GM19238 (cell line): ENCODE measurements around the gene MAP1LC3A.
"Not testable (repeated sequence)": the region's sequence is repeated elsewhere in the genome, so short reads cannot be mapped to it uniquely, and the experiment has no call there.

Source experiments
- DNase-seq: peaks from one replicate; pipeline ENCODE4 v3.0.0; 2011; ENCODE audit warnings: low spot score; ENCODE audit not compliant: insufficient read length

The MAP1LC3A gene

DNA sequence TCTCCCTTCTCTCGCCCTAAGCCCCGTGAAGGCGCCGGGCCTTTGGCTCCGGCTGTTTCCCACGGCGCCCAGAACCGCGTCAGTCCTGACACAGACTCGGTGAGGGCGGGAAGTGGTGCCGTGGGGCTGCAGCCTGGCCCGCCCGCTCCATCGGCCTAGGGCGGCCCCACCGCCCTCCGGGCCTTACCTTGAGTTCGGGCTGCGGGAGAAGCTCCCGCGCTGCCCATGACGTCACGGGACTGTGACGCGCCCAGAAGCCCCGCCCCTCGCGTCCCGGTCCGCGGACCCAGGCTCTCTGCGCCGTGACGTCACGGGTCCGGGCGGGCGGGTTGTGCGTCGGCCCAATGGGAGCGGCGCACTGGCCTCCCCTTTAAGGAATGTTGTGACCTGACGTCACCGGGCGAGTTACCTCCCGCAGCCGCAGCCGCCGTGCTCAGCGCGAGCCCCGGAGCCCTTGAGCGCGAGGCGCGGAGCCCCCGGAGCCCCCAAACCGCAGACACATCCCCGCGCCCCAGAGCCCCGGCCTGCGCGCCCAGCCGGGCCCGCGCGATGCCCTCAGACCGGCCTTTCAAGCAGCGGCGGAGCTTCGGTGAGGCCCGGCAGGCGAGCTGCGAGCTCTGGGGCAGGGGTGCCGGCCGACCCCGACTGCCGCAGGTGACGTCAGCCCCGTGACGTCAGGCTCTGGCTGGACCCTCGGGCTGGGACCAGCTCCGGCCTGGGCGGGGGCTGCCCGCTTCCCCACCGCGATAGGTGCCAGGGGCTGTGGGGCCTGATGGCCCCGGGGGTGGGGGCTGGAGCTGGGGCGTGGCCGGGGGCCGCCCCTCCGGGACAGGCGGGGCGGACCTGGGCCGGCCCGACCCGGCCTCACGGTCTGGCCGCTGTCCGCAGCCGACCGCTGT lies at the start of gene MAP1LC3A:
MAP1LC3A (plus strand) TSS at position 399 of the 899 bp plus-strand sequence; CDS start at position 550, 151 bp downstream.
- DNase-seq: peak; percentile 87

DNA sequence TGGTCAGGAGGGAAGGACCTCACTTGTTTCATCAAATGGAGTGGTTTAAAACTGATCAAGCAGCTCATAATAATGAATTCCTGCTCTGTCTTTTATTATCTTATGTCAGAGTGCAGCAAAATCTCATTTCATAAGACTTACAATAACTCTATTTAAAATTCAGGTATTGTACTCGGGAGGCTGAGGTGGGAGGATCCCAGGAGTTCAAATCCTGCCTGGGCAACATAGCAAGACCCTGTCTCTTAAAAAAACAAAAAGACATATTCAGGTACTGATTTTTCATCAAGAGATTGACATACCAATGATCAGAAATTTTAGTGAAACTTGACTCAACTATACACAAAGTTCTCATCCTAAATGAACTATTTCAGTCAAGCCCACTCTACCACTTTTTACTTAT lies 47.9 kb upstream of the MAP1LC3A start:
- DNase-seq: no peak

DNA sequence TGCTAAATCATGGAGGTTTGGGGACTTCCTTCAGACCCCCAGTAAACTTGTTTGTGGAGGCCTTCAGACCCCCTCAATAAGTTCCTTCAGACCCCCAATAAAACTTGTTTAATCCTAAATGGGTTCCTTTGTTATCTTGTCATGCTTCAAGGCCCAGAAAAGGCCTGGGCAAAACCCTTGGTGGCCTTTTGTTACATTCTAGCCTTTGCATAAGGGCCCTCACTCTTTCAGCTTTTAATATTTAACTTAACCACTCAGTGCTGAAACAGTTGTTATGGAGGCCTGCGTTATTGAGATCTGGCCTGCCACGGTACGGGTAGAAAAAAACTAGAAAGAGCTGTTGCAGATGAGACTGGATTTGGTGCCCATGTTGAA lies 46.6 kb upstream of the MAP1LC3A start:
- DNase-seq: no peak

DNA sequence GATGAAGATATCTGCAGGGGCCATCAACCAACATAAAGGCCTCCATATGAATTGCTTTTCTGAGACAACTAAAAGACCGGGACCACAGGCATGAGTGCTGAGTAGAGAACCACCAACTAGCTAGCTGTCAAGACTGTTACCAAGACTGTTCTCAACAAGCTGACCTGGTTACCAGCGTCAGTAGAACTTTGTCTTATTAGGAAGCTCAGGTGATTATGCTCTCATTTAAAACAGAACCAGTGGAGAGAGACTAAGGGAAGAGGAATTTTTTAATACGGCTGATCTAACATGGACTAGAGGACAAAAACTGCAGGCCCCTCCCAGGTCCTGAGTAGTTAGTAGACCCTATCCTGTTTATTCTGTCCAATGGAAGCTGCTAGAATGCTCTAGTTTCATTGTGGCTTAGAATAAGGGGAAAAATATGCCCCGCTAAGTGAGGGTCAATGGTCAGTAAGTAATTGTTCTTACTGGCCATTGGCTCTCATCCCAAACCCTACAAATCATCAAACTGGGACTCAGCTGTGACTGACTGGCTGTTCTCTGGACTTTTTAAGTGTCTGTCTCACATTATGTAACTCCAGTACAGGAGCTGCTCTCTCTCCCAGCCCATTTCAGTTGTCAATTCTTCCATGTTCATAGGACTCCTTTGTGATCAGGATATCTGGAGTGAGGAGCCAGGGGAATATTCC lies 46.1 kb upstream of the MAP1LC3A start:
- no peak for DNase-seq

DNA sequence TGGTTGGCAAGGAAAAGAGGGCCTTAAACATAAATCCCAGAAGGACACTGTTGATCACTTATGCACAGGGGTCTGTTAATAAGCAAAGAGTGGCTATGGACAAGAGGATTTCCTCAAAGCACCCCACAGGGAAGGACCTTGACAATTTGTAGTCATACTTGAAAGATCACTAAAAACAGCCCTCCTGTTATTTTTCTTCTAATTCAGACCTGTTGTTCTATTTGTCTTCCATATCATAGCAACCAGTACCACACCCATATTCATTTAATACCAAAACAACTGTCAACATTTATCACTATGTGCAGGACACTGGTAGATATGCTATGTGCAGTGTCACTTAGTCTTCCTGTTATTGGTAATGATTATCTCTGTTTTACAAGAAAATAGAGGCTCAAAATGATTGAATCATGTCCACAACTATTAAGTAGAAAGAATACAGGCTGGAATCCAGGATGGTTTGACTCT lies 45.5 kb upstream of the MAP1LC3A start:
- DNase-seq: no peak

DNA sequence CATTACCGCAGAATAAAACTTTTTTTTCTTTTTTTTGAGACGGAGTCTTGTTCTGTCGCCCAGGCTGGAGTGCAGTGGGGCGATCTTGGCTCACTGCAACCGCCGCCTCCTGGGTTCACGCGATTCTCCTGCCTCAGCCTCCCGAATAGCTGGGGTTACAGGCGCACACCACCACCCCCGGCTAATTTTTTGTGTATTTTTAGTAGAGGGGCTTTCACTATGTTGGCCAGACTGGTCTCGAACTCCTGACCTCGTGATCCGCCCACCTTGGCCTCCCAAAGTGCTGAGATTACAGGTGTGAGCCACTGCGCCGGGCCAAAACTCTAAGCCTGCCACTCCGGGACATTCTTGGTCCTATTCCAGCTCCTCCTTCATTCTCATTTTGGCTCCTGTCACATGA lies 44.5 kb upstream of the MAP1LC3A start:
- not testable (repeated sequence) for DNase-seq

DNA sequence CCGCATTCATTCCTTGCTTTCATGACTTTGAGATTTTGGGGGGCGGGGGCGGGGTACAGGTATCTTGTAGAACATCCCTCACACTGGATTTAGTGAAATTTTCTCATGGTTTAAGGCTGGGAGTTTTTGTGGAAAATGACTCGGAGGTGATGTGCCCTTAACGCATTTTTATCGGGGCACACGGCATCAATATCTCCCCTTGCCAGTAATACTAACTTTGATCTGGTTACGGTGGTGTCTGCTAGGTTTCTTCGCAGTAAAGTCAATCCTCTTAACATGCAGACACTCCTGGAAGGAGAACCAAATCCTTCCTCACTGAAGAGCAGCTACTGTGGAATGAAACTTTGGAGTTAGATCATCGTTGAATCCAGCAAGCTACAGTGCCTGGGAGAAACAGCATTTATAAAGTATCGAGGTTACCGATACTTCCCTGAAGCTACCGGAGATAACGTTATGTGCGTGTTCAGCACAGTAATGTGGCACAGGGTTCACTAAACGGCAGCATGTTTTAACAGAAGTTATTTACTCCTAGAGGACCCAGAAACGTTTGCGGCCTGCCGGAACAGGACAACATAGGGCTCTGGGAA lies 43.5 kb upstream of the MAP1LC3A start:
- no peak for DNase-seq

DNA sequence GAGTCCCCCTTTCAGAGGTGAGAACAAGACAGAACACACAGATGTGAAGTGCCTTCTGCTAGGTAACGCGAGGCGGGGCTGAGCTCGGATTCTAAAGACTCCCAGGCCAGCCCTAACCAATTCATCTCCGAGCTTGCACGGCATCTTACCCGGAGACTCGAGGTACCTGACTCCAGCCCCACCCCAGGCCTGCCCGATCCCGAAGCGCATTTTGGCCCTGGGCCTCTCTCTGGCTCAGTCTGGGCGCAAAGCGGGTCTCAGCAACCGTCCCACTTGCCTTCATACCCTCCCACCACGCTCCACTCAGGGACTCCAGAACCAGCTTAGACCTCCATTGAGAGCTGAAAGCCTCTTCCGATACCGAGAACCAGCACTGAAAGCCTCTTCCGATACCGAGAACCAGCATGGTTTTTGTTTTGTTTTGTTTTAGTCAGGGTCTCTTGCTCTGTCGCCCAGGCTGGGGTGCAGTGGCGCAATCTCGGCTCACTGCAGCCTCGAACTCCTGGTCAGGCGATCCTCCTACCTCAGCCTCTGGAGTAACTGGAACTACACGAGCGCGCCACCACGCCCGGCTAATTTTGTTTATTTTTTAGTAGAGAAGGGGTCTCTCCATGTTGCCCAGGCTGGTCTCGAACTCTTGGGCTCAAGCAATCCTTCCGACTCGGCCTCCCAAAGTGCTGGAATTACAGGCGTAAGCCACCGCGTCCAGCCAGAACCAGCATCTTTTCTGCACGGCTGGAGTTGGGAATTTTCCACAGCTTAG lies 42.9 kb upstream of the MAP1LC3A start:
- DNase-seq: peak; percentile 51

DNA sequence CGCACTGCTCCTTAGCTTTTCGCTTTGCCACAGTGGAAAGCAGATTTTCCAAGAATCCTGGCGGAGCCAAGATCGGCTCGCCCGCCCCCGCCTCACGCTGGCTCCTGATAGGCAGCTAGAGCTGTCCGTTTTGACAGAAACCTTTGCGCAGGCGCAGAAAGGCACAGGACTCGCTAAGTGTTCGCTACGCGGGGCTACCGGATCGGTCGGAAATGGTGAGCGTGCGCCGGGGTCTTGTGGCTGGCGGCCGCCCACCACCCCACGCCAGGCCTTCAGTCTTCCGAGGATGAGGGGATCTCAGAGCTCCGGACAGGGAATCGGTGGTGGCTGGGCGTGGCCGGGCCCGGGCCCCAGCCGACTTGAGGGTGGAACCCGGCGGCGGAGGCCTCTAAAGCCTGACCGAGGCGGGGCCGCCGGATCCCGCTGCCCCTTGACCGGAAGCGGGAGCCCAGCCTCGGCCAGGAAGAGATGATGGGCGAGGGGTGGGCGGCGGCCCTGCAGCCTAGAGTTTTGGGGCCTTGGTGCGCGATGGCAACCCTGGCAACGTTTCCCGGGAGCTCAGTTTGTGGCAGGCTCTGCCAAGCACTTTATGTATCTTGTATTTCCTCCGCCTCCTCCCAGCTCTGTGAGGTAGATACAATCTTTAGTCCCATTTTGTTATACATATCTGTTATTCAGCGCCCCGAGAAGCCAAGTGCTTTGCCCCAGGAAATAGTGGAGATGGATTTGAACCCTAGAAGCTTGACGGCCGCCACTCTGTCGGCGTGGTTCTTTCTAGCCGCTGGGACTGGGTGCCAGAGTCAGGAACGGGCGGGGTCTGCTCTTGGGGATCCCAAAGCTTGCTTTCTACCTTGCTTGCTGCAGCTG lies 42.0 kb upstream of the MAP1LC3A start, which contains the start of gene DYNLRB1:
DYNLRB1 (plus strand) TSS at position 176 of the 867 bp plus-strand sequence; CDS start at position 213, 37 bp downstream.
- DNase-seq: peak; percentile 69

DNA sequence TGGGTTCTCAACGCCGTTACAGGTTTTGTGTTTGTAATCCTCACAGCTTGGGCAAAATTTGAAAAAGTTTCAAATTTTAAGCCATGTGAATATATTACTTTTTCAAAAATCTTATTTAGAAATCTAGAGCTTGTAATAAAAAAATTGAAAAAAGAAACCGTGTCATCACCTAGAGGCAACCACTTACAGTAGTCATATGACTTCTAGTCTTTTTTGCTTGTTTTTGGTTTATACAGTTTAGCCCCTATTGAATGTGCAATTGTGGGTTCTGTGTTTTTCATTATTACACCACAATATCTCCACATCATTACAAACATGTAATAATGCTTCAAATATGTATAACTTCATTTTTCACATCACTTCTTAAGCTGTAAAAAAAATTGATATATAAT lies 41.4 kb upstream of the MAP1LC3A start:
- no peak for DNase-seq

DNA sequence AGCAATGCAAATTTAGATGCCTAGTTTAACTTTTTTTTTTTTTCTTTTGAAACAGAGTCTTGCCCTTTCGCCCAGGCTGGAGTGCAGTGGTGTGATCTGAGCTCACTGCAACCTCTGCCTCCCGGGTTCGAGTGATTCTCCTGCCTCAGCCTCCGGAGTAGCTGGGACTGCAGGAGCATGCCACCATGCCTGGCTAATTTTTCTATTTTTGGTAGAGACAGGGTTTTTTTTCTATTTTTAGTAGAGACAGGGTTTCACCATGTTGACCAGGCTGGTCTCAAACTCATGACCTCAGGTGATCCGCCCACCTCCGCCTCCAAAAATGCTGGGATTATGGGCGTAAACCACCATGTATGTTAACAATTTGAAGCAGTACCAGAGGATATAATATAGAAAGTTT lies 39.7 kb upstream of the MAP1LC3A start:
- not testable (repeated sequence) for DNase-seq

DNA sequence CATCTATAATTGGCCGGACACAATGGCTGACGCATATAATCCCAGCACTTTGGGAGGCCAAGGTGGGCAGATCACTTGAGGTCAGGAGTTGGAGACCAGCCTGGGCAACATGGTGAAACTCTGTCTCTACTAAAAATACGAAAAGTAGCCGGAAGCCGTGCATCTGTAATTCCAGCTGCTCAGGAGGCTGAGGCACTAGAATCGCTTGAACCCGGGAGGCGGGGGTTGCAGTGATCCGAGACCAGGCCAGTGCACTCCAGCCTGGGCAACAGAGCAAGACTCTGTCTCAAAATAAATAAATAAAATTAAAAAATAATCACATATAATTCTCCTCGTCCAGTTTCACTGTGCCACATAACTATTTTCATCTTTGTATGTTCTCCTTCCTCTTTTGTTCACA lies 38.7 kb upstream of the MAP1LC3A start:
- not testable (repeated sequence) for DNase-seq

DNA sequence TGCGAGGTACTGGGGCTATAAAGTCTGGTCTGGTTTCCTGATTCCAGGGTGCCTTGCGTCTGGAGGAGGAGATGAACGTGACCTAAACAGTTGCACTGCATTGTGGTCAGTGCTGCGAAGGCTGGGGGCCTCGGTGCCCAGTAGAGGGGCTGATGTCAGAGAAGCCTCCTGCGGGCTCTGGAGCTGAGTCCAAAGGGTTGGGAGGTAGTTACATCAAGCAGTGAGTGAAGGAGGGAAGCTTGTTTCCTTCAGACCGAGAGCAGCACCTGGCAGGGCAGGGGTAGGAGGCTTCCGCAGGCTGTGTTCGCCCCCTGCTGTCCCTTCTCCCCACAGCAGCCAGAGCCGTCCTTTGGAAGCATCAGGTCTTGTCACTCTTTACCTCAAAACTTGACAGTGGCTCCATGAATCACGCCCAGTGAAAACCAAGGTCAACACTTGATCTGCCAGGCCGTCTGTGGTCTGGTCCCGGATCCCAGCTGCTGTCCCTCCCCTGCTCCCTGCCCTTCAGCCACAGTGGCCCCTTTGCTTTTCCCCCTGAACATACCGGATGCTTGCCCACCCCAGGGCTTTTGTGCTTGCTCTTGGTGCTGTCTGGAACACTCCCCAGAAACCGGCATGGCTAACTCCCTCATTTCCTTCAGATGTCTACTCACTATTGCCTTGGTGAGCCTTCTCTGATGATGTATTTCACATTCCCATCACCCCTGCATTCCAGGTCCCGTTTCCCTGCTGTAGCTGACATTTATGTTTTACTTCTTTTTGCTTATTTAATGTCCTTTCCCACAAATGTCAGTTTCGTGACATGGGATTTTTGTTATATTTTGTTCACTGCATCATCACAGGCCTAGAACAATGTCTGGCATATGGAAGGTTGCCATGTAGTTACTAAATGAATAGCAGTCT lies 35.3 kb upstream of the MAP1LC3A start:
- DNase-seq: peak; percentile 51

DNA sequence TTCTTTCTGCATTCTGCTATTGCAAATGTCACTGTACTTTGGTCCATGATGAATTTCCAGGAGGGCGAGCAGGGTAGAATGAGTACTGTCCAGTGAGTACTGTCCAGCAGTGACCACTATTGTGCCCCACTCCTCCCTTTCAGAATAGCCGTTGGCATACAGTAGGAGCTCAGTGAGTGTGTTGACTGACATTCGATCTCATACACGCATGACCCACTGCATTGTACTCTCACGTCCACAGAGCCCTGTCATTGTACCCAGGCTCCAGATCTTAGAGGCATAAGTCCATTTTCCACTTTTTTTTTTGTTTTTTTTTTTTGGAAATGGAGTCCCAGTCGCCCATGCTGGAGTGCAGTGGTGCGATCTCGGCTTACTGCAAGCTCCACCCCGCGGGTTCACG lies 34.1 kb upstream of the MAP1LC3A start:
- DNase-seq: no peak

DNA sequence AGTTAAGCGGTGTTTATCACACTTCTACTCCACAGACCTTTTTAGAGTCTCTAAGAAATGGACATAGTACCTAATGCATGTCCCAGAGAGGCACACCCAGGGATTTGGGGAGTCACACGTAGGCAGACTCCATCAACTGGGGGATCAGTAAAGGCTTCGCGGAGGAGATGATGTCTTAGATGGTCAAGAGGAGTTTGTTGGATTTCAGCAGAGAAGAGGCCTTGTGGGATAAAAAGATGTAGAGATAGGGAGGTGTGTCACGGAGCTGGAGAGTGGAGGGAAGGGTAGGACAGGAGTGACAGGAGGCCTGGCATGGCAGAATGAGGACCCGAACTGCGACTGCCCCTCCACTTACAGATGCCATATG lies 33.2 kb upstream of the MAP1LC3A start:
- no peak for DNase-seq

DNA sequence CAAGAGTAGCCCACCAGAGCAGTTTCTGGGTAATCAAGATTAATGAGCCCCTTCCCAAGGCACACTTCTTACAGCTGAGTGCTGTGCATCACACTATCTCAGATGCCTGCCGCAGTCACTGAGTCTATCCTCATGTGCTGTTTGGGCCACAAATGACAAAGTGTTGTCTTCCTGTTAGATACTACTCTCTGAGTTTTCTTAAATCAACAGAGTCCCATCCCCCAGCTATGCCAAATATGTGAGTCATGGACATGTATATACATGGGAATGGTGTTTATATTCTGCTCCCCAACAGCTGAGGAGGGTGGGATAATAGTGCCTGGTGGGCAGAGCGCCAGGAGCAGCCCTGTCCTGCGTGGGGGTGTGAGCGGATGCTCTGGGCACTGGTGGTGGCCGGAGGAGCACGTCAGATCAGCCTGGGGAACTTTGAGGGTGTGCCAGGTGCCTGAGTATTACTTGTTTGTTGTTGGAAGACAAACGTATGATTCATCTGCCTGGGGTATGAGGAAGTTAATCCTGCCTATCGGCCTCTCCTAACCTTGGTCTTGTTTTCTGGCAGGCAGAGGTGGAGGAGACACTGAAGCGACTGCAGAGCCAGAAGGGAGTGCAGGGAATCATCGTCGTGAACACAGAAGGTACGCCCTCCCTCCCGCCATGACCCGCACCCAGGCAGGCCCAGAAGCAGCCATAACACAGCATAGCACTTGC lies 32.7 kb upstream of the MAP1LC3A start:
- no peak for DNase-seq

DNA sequence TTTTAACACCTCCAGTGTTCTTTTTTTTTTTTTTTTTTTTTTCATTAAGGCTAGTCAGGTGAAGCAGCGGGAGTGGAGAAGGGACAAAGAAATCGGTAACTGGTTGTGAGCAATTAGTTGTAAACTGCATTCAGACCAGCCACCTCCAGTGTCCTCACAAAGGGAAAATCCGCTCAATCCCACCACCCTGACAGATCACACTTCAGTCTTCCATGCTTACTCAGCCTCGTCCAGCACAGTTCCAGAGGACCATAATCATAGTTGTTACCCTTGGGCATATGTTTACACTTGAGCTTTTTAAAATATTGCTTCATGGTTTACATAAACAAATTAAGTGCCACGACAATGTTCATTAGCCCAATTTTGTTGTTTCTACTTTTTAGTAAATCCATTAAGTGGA lies 32.1 kb upstream of the MAP1LC3A start:
- DNase-seq: no peak

DNA sequence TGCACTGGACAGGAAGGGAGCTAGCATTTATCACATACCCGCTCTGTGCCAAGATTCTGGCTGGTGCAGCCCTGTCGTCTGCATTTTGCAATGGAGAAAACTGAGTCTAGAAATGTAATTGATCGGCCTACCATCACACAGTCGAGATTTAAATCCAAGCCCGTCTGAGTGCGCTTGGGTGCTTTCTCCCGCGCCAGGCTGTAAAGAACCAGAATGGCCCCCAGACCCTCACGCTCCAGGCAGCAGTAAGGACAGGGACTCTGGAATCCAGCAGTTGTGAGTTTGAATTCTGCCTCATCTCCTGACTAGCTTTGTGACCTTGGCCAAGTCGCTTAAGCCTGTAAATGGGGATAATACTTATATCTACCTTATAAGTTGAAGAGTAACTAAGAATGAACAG lies 31.5 kb upstream of the MAP1LC3A start:
- DNase-seq: no peak

DNA sequence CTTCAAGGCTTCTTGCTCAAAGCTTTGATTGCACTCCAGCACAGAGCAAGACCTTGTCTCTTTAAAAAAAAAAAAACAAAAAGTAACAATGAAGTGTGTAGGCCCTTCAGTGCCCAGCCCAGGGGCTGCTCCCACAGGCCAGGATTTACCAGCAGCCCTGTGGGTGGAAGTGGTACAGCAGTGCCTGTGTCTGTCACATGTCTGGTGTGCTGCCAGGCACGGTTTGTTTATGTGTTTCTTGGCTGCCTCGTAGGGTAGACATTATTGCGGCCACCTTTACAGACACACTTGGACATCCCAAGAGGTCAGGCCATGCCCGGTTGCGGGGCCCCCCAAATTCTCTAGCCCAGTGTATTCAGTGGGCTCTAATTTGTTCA lies 29.6 kb upstream of the MAP1LC3A start:
- no peak for DNase-seq
